ENCODE results near the gene SPAG17. TPM values are rescaled to one million over a fixed set of nuclear protein-coding genes. Genes with fewer than 3 reads are reported as not detected.

Gene SPAG17
- total RNA-seq, 1 experiment from 2014 or later: 0.36 TPM

DNA sequence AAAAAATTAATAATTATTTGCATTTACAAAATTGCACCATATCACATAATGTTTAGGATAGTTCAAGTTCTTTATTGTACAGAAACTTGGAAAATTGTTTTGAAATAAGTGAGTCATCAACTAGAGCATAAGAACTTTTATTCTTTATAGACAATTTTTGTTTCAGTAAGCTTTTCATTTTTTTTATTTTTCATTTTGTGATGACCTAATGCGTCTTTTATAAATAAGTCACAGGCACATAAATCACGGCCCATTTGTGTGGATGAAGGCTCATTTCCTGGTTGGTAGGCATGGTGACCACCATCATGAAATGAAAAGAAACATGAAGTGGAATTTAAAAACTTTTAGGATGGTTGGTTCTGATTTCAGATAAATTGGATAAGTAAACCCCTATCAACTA, 39.3 kb downstream of the SPAG17 start:
- no peaks in the 10 kb centered on the region for H3K9me3 ChIP-seq (ENCODE audit: control insufficient read depth, insufficient read depth, low read depth, low read length)
- intact Hi-C loops (cut with micrococcal nuclease; ENCODE audit: unreplicated experiment) (no loop called here), in situ Hi-C loops (cut with HindIII; ENCODE audit: low pct_unique_long_range_greater_than_20kb, low sequenced_read_pairs) (no loop called here)
- ATAC-seq (no peak), DNase-seq (ENCODE audit: low read depth, low spot score) (no peak)
- no peak overlapping the region for H3K4me3 ChIP-seq (ENCODE audit: low read depth in 2 of 2, low read length in 2 of 2)
- CTCF ChIA-PET: no interaction called here
- TF ChIP-seq, protein P1, sequence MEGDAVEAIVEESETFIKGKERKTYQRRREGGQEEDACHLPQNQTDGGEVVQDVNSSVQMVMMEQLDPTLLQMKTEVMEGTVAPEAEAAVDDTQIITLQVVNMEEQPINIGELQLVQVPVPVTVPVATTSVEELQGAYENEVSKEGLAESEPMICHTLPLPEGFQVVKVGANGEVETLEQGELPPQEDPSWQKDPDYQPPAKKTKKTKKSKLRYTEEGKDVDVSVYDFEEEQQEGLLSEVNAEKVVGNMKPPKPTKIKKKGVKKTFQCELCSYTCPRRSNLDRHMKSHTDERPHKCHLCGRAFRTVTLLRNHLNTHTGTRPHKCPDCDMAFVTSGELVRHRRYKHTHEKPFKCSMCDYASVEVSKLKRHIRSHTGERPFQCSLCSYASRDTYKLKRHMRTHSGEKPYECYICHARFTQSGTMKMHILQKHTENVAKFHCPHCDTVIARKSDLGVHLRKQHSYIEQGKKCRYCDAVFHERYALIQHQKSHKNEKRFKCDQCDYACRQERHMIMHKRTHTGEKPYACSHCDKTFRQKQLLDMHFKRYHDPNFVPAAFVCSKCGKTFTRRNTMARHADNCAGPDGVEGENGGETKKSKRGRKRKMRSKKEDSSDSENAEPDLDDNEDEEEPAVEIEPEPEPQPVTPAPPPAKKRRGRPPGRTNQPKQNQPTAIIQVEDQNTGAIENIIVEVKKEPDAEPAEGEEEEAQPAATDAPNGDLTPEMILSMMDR (IDR thresholded peaks at IDR 0.05): no peak
- no peak for TF ChIP-seq SIN3A (IDR thresholded peaks at IDR 0.05; ENCODE audit: borderline replicate concordance, insufficient read depth, low read depth, low read length)
- TF ChIP-seq, protein P2, sequence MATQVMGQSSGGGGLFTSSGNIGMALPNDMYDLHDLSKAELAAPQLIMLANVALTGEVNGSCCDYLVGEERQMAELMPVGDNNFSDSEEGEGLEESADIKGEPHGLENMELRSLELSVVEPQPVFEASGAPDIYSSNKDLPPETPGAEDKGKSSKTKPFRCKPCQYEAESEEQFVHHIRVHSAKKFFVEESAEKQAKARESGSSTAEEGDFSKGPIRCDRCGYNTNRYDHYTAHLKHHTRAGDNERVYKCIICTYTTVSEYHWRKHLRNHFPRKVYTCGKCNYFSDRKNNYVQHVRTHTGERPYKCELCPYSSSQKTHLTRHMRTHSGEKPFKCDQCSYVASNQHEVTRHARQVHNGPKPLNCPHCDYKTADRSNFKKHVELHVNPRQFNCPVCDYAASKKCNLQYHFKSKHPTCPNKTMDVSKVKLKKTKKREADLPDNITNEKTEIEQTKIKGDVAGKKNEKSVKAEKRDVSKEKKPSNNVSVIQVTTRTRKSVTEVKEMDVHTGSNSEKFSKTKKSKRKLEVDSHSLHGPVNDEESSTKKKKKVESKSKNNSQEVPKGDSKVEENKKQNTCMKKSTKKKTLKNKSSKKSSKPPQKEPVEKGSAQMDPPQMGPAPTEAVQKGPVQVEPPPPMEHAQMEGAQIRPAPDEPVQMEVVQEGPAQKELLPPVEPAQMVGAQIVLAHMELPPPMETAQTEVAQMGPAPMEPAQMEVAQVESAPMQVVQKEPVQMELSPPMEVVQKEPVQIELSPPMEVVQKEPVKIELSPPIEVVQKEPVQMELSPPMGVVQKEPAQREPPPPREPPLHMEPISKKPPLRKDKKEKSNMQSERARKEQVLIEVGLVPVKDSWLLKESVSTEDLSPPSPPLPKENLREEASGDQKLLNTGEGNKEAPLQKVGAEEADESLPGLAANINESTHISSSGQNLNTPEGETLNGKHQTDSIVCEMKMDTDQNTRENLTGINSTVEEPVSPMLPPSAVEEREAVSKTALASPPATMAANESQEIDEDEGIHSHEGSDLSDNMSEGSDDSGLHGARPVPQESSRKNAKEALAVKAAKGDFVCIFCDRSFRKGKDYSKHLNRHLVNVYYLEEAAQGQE (IDR thresholded peaks at IDR 0.05; ENCODE audit: insufficient read depth in 1 of 2, low read depth in 2 of 2, low read length in 1 of 2): no peak
- no peak for TF ChIP-seq TCF7L2 (IDR thresholded peaks at IDR 0.05; ENCODE audit: low read depth, low read length)
- TF ChIP-seq POLR2AphosphoS5 (IDR thresholded peaks at IDR 0.05; ENCODE audit: low read depth, low read length): no peak
- no peak overlapping the region for H3K27ac ChIP-seq (ENCODE audit: low read length)
- BruUV-seq (replicated peaks): no TSS peak
- POLR2A ChIA-PET: no interaction called here
- H3K4me1 ChIP-seq (ENCODE audit: control insufficient read depth, insufficient read depth, low read length): no peaks in the 10 kb centered on the region
- no peaks in the 10 kb centered on the region for H3K36me3 ChIP-seq (ENCODE audit: control insufficient read depth, insufficient read depth, low read length)
- no peaks in the 10 kb centered on the region for H3K27me3 ChIP-seq (ENCODE audit: control insufficient read depth, insufficient read depth, low read length)

DNA sequence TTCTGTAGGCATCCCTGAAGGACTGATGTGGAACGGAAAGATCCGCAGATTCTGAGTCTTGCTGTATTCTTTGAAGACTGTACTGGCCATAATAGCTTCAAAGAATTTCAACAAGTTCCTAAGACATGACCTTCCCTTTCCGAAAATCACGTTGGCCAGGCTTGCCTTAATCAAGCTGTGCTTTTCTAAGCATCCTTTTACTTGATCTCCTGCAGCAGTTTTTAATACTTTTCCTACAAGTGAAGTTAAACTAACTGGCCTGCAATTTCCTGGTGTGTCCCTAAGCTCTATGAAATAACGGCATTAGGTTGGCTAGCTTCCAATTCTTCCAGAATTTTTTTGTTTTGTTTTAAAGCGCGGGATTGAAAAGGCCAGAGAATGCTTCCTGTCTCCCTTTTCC, 40.3 kb downstream of the SPAG17 start:
- Histone ChIP-seq H3K36me3 (ENCODE audit: control insufficient read depth, insufficient read depth, low read length) (no peaks in the 10 kb centered on the region), H3K27ac (ENCODE audit: low read length) (no peak overlapping the region), H3K9me3 (ENCODE audit: control insufficient read depth, insufficient read depth, low read depth, low read length) (no peaks in the 10 kb centered on the region), H3K4me1 (ENCODE audit: control insufficient read depth, insufficient read depth, low read length) (no peaks in the 10 kb centered on the region), H3K4me3 (ENCODE audit: low read depth in 2 of 2, low read length in 2 of 2) (no peak overlapping the region), H3K27me3 (ENCODE audit: control insufficient read depth, insufficient read depth, low read length) (no peaks in the 10 kb centered on the region)
- ATAC-seq (no peak), DNase-seq (ENCODE audit: low read depth, low spot score) (no peak)
- in situ Hi-C loops (cut with HindIII; ENCODE audit: low pct_unique_long_range_greater_than_20kb, low sequenced_read_pairs) (no loop called here), intact Hi-C loops (cut with micrococcal nuclease; ENCODE audit: unreplicated experiment) (no loop called here)
- CTCF ChIA-PET: no interaction called here
- POLR2A ChIA-PET: no interaction called here
- no TSS peak for BruUV-seq (replicated peaks)
- TF ChIP-seq SIN3A (IDR thresholded peaks at IDR 0.05; ENCODE audit: borderline replicate concordance, insufficient read depth, low read depth, low read length): no peak
- TF ChIP-seq, protein P1 (IDR thresholded peaks at IDR 0.05): no peak
- TF ChIP-seq TCF7L2 (IDR thresholded peaks at IDR 0.05; ENCODE audit: low read depth, low read length): no peak
- TF ChIP-seq, protein P2 (IDR thresholded peaks at IDR 0.05; ENCODE audit: insufficient read depth in 1 of 2, low read depth in 2 of 2, low read length in 1 of 2): no peak
- no peak for TF ChIP-seq POLR2AphosphoS5 (IDR thresholded peaks at IDR 0.05; ENCODE audit: low read depth, low read length)
